GM23338 (cell line): Measurements from ENCODE around the gene ADAMTS15. TPM values are rescaled to one million over a fixed set of nuclear protein-coding genes. Genes with fewer than 3 reads are reported as not detected.
A peak's percentile ranks its signal among the peaks of the same experiment; 100 is the strongest.

Experiments used
- ATAC-seq: fragments of 200-7000 bp; cut with Tn5 transposase; 3 replicates; pipeline ENCODE4 v1.9.1; 2020
- DNase-seq: peaks from one replicate; pipeline ENCODE4 v3.0.0-alpha.2; 2015; ENCODE audit warnings: low spot score
- H2AFZ ChIP-seq: fragments of 200-600 bp; sonication (generic); 2 replicates; pipeline ENCODE4 v1.8.0; 2016; ENCODE audit warnings: antibody characterized with exemption, mild to moderate bottlenecking, moderate library complexity
- H3F3A ChIP-seq: fragments of 200-600 bp; sonication (generic); replicated peaks from 2 replicates; pipeline ENCODE4 v1.8.0; 2017; ENCODE audit warnings: antibody characterized with exemption, mixed run types, low read depth
- H3K27ac ChIP-seq: fragments of 200-600 bp; sonication (generic); 2 replicates; pipeline ENCODE4 v1.6.1; 2016; ENCODE audit warnings: low read depth
- H3K27me3 ChIP-seq: fragments of 200-600 bp; sonication (generic); 2 replicates; pipeline ENCODE4 v1.8.0; 2016; ENCODE audit warnings: mild to moderate bottlenecking, mixed run types, moderate library complexity; ENCODE audit not compliant: insufficient read depth
- H3K36me3 ChIP-seq: fragments of 200-600 bp; sonication (generic); 2 replicates; pipeline ENCODE4 v1.8.0; 2016; ENCODE audit warnings: mild to moderate bottlenecking; ENCODE audit not compliant: insufficient read depth
- H3K4me1 ChIP-seq: fragments of 200-600 bp; sonication (generic); 2 replicates; pipeline ENCODE4 v1.8.0; 2016; ENCODE audit warnings: mild to moderate bottlenecking, moderate library complexity; ENCODE audit not compliant: insufficient read depth
- H3K4me2 ChIP-seq: fragments of 200-600 bp; sonication (generic); 2 replicates; pipeline ENCODE4 v1.7.1; 2017; ENCODE audit warnings: mixed run types
- H3K4me3 ChIP-seq: fragments of 200-600 bp; sonication (generic); 2 replicates; pipeline ENCODE4 v1.6.1; 2016; ENCODE audit warnings: mixed run types
- H3K79me2 ChIP-seq: fragments of 200-600 bp; sonication (generic); replicated peaks from 2 replicates; pipeline ENCODE4 v1.8.0; 2017; ENCODE audit warnings: mild to moderate bottlenecking; ENCODE audit not compliant: insufficient read depth
- H3K9me2 ChIP-seq: fragments of 200-600 bp; sonication (generic); 2 replicates; pipeline ENCODE4 v1.8.0; 2017; ENCODE audit not compliant: insufficient read depth
- H4K20me1 ChIP-seq: fragments of 200-600 bp; sonication (generic); replicated peaks from 2 replicates; pipeline ENCODE4 v1.8.0; 2017; ENCODE audit warnings: mild to moderate bottlenecking; ENCODE audit not compliant: insufficient read depth
- H3K27ac Mint-ChIP-seq: 2 replicates; pipeline ENCODE4 v1.8.0; 2020; ENCODE audit warnings: inconsistent platforms, mild to moderate bottlenecking, moderate library complexity, mixed read lengths
- H3K27me3 Mint-ChIP-seq: 3 replicates; pipeline ENCODE4 v1.8.0; 2022; ENCODE audit warnings: low read depth, mild to moderate bottlenecking, moderate library complexity, mixed read lengths, inconsistent platforms; ENCODE audit not compliant: insufficient read depth, poor library complexity
- H3K36me3 Mint-ChIP-seq: 3 replicates; pipeline ENCODE4 v1.8.0; 2021; ENCODE audit warnings: low read depth, mild to moderate bottlenecking, inconsistent platforms, moderate library complexity, mixed read lengths
- H3K4me1 Mint-ChIP-seq: 3 replicates; pipeline ENCODE4 v1.8.0; 2020; ENCODE audit warnings: mild to moderate bottlenecking, inconsistent platforms, mixed read lengths
- H3K4me3 Mint-ChIP-seq: 3 replicates; pipeline ENCODE4 v1.8.0; 2021; ENCODE audit warnings: moderate library complexity, mild to moderate bottlenecking, inconsistent platforms, mixed read lengths
- H3K9me3 Mint-ChIP-seq: 3 replicates; pipeline ENCODE4 v1.8.0; 2020; ENCODE audit warnings: moderate library complexity, mild to moderate bottlenecking, inconsistent platforms, mixed read lengths
- CREB1 ChIP-seq: fragments of 250-450 bp; sonication (Bioruptor Pico); IDR thresholded peaks from 2 replicates; pipeline ENCODE4 v1.5.0; 2020; ENCODE audit warnings: low read depth, mild to moderate bottlenecking, moderate library complexity
- EZH2 ChIP-seq: fragments of 200-600 bp; sonication (generic); IDR thresholded peaks from one replicate; pipeline ENCODE4 v1.8.0; 2017; ENCODE audit warnings: antibody characterized with exemption, mild to moderate bottlenecking, low read depth; ENCODE audit not compliant: unreplicated experiment
- EZH2phosphoT487 ChIP-seq: fragments of 200-600 bp; sonication (generic); IDR thresholded peaks from one replicate; pipeline ENCODE4 v1.8.1; 2018; ENCODE audit warnings: antibody characterized with exemption; ENCODE audit not compliant: unreplicated experiment
- JUNB ChIP-seq: IDR thresholded peaks from one replicate; pipeline ENCODE4 v1.6.1; 2016; ENCODE audit warnings: antibody characterized with exemption; ENCODE audit not compliant: unreplicated experiment
- STAT1 ChIP-seq: IDR thresholded peaks from one replicate; pipeline ENCODE4 v1.6.1; 2016; ENCODE audit warnings: antibody characterized with exemption; ENCODE audit not compliant: unreplicated experiment
- ZNF114 ChIP-seq: fragments of 250-450 bp; sonication (Bioruptor Pico); IDR thresholded peaks from 2 replicates; pipeline ENCODE4 v1.5.0; 2020; ENCODE audit warnings: mild to moderate bottlenecking, moderate library complexity
- ZNF462 ChIP-seq: fragments of 250-450 bp; sonication (Bioruptor Pico); IDR thresholded peaks from 2 replicates; pipeline ENCODE4 v1.5.0; 2020; ENCODE audit warnings: mild to moderate bottlenecking, moderate library complexity
- polyA plus RNA-seq: library from polyadenylated mRNA; unstranded; fragments of >200 nt; fragmentation: Nextera tagmentation; extraction: Ambion mirVana; gene quantifications from 2 replicates; pipeline ENCODE4 v1.2.1, GENCODE V29; 2016
- total RNA-seq: library from RNA; depleted of rRNA; stranded (reverse); fragments of >200 nt; shearing (Covaris generic); gene quantifications from 2 replicates; pipeline ENCODE4 v1.2.3, GENCODE V29; 2014
- TF ChIP-seq, protein P1 (sequence below): IDR thresholded peaks from 2 replicates; pipeline ENCODE4 v1.6.1; 2016; ENCODE audit warnings: antibody characterized with exemption
- TF ChIP-seq, protein P2 (sequence below), 2 experiments: fragments of 200-600 bp in 1 of 2; sonication (generic) in 1 of 2; conservative IDR thresholded peaks; 2 replicates each; pipeline versions ENCODE4 v1.5.1 to v1.6.1; 2016 to 2017; ENCODE audit warnings: antibody characterized with exemption in 2 of 2, low read depth in 2 of 2, mild to moderate bottlenecking in 2 of 2, moderate library complexity in 1 of 2

The ADAMTS15 gene
- total and polyA plus RNA-seq, 2 experiments from 2014 or later, result 0.42 to 5.6 TPM

DNA sequence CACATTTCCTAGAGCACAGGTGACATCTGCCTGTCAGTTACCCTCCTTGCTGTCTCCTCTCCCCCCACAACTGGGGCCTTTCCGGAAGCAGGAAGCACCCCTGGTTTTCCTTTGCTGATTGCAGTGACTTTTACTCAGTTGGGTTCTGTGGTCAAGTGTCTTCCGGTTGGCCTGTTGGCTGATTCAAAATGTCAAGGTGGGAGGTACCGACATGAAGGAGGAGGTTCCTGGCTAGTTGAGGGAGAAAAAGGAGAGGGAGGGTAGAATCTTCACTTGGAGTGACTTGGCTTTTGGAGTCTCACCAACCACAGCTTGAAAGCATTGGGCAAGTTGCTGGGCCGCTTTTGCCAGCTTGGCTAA is 9.3 kb upstream of the ADAMTS15 start:
- DNase-seq, result no peak
- H3K9me3 Mint-ChIP-seq, result peaks cover 11% of the 10 kb centered on the region; the same call in 1 of the 3 replicates
- H3K27me3 Mint-ChIP-seq, result peaks cover 3% of the 10 kb centered on the region
- no peaks in the 10 kb centered on the region; the same call in 2 of the 3 replicates for H3K4me1 Mint-ChIP-seq
- 0 out of 2 replicates have a peak overlapping the region, but pooled peaks have one; percentile 23 for H2AFZ ChIP-seq
- H3K9me2 ChIP-seq, result no peaks in the 10 kb centered on the region; the same call in 1 of the 2 replicates
- H3K27ac Mint-ChIP-seq, result no peak overlapping the region
- no peaks in the 10 kb centered on the region for H3K36me3 ChIP-seq
- H3K4me2 ChIP-seq, result no peak overlapping the region
- no peak overlapping the region for H3K4me3 ChIP-seq
- no peaks in the 10 kb centered on the region for H3K79me2 ChIP-seq
- H3F3A ChIP-seq, result no peaks in the 10 kb centered on the region
- no peaks in the 10 kb centered on the region for H4K20me1 ChIP-seq
- H3K36me3 Mint-ChIP-seq, result no peaks in the 10 kb centered on the region
- no peak for ATAC-seq
- no peaks in the 10 kb centered on the region for H3K27me3 ChIP-seq
- H3K4me1 ChIP-seq, result no peaks in the 10 kb centered on the region
- TF ChIP-seq ZNF114 (no peak), STAT1 (no peak), CREB1 (no peak), EZH2 (no peak), JUNB (no peak), EZH2phosphoT487 (no peak), ZNF462 (CRISPR knock-in tag) (no peak)
- TF ChIP-seq, protein P1, sequence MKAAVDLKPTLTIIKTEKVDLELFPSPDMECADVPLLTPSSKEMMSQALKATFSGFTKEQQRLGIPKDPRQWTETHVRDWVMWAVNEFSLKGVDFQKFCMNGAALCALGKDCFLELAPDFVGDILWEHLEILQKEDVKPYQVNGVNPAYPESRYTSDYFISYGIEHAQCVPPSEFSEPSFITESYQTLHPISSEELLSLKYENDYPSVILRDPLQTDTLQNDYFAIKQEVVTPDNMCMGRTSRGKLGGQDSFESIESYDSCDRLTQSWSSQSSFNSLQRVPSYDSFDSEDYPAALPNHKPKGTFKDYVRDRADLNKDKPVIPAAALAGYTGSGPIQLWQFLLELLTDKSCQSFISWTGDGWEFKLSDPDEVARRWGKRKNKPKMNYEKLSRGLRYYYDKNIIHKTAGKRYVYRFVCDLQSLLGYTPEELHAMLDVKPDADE, result no peak
- TF ChIP-seq, protein P2, sequence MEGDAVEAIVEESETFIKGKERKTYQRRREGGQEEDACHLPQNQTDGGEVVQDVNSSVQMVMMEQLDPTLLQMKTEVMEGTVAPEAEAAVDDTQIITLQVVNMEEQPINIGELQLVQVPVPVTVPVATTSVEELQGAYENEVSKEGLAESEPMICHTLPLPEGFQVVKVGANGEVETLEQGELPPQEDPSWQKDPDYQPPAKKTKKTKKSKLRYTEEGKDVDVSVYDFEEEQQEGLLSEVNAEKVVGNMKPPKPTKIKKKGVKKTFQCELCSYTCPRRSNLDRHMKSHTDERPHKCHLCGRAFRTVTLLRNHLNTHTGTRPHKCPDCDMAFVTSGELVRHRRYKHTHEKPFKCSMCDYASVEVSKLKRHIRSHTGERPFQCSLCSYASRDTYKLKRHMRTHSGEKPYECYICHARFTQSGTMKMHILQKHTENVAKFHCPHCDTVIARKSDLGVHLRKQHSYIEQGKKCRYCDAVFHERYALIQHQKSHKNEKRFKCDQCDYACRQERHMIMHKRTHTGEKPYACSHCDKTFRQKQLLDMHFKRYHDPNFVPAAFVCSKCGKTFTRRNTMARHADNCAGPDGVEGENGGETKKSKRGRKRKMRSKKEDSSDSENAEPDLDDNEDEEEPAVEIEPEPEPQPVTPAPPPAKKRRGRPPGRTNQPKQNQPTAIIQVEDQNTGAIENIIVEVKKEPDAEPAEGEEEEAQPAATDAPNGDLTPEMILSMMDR (conservative IDR thresholded peaks at IDR 0.05; ENCODE audit: low read depth in 2 of 2), result no peak
- no peak overlapping the region for H3K4me3 Mint-ChIP-seq
- no peak overlapping the region for H3K27ac ChIP-seq
